Large intestine (tissue), 3 donors: Measurements from ENCODE around the gene CLDN6. TPM values are rescaled to one million over a fixed set of nuclear protein-coding genes. Genes with fewer than 3 reads are reported as not detected.
A peak's percentile ranks its signal among the peaks of the same experiment; 100 is the strongest.

Experiments
- DNase-seq, 2 donors: peaks; one replicate each; pipeline versions ENCODE4 v3.0.0 to v3.0.0-alpha.2; 2013
- H3K27ac ChIP-seq: one replicate; pipeline ENCODE4 v1.5.1; 2013; ENCODE audit warnings: low read length
- H3K27me3 ChIP-seq: 2 replicates; pipeline ENCODE4 v1.6.1; 2013; ENCODE audit warnings: low read length; ENCODE audit not compliant: control insufficient read depth, insufficient read depth
- H3K36me3 ChIP-seq: 2 replicates; pipeline ENCODE4 v1.6.1; 2013; ENCODE audit warnings: low read length; ENCODE audit not compliant: control insufficient read depth, insufficient read depth
- H3K4me1 ChIP-seq: one replicate; pipeline ENCODE4 v1.6.1; 2013; ENCODE audit warnings: low read length; ENCODE audit not compliant: control insufficient read depth, insufficient read depth
- H3K4me3 ChIP-seq: one replicate; pipeline ENCODE4 v1.5.1; 2013; ENCODE audit warnings: low read length
- H3K9me3 ChIP-seq: one replicate; pipeline ENCODE4 v1.6.1; 2013; ENCODE audit warnings: mild to moderate bottlenecking, low read depth, low read length, moderate library complexity; ENCODE audit not compliant: control insufficient read depth
- WGBS: methylation state at CpG from one replicate; pipeline ENCODE4 v1.1.5; 2013; ENCODE audit warnings: low lambda C conversion rate; ENCODE audit not compliant: insufficient coverage; 5-methylcytosine and 5-hydroxymethylcytosine counted together
- polyA plus RNA-seq: library from polyadenylated mRNA; unstranded; fragments of 120-200 nt; gene quantifications from one replicate; pipeline ENCODE4 v1.2.1, GENCODE V29; 2013

CLDN6 gene
- polyA plus RNA-seq, 1 donor: 26.0 TPM

GRCh38 chr16:2986623-2987188 is 31.3 kb downstream of the CLDN6 start:
- Histone ChIP-seq H3K27me3 (no peaks in the 10 kb centered on the region), H3K27ac (no peak overlapping the region), H3K9me3 (no peaks in the 10 kb centered on the region), H3K36me3 (no peaks in the 10 kb centered on the region), H3K4me1 (no peaks in the 10 kb centered on the region), H3K4me3 (no peak overlapping the region)
- WGBS: no CpG with 5 or more reads among the region's 17 CpGs
- DNase-seq: no peak

DNA sequence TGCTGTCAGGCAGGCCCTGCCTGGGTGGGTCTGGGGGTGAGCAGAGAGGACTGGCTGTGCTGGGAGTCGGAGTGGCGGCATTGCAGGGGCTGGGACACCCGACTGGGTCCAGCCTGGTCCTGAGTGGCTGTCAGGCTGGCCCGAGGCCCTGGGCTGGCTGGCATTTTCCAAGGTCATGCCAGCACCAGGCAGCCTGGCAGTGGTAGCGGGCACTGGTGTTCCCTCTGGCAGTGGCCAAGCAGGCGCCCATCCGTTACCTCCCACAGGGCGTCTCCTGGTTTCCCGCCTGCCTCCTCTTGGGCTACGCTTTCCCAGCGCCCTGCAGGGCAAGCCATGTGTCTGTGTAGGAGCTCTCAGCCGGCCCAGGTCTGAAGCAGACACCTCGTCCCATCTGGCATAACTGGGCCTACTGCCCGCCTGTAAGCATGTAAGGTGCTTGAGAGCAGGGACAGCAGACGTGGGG is 32.1 kb downstream of the CLDN6 start:
- WGBS: no CpG with 5 or more reads among the region's 15 CpGs
- Histone ChIP-seq H3K9me3 (no peaks in the 10 kb centered on the region), H3K4me1 (peaks cover 3% of the 10 kb centered on the region), H3K36me3 (no peaks in the 10 kb centered on the region), H3K27ac (no peak overlapping the region), H3K27me3 (no peaks in the 10 kb centered on the region), H3K4me3 (no peak overlapping the region)
- no peak for DNase-seq

GRCh38 chr16:2985462-2985861 is 32.5 kb downstream of the CLDN6 start:
- H3K27ac ChIP-seq: no peak overlapping the region
- H3K4me3 ChIP-seq: no peak overlapping the region
- no peaks in the 10 kb centered on the region for H3K27me3 ChIP-seq
- no peaks in the 10 kb centered on the region for H3K36me3 ChIP-seq
- peaks cover 5% of the 10 kb centered on the region for H3K4me1 ChIP-seq
- no peak for DNase-seq
- no peaks in the 10 kb centered on the region for H3K9me3 ChIP-seq
- no CpG with 5 or more reads among the region's 9 CpGs for WGBS

GRCh38 chr16:2983706-2984136 is 34.3 kb downstream of the CLDN6 start:
- H3K27me3 ChIP-seq: no peaks in the 10 kb centered on the region
- no peak overlapping the region for H3K27ac ChIP-seq
- no CpG with 5 or more reads among the region's 42 CpGs for WGBS
- H3K36me3 ChIP-seq: no peaks in the 10 kb centered on the region
- peaks cover 5% of the 10 kb centered on the region for H3K4me1 ChIP-seq
- DNase-seq: peak; percentile 67 to 75
- H3K9me3 ChIP-seq: no peaks in the 10 kb centered on the region
- H3K4me3 ChIP-seq: no peak overlapping the region

DNA sequence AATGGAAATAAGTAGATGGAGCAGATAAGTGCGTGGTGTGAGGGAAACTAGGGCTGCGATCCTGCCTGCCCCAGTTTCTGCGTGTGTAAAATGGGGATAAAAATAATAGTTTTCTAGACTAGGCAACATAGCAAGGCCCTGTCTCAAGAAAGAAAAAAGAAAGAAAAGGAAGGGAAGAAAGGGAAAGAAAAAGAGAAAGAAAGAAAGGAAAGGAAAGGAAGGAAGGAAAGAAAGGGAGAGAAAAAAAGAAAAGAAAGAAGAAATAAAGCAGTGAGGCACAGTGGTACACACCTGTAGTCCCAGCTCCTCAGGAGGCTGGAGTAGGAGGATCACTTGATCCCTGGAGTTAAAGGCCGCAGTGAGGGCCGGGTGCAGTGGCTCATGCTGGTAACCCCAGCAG is 35.6 kb downstream of the CLDN6 start:
- WGBS: 87% methylated on average over 3 of the region's 5 CpGs
- DNase-seq: no peak

GRCh38 chr16:2981899-2982250 is 36.1 kb downstream of the CLDN6 start:
- no CpG with 5 or more reads among the region's 4 CpGs for WGBS

More for the DNA sequence above, 35.6 kb downstream of the CLDN6 start:
- Histone ChIP-seq H3K9me3 (no peaks in the 10 kb centered on the region), H3K4me3 (no peak overlapping the region), H3K27ac (no peak overlapping the region), H3K4me1 (peaks cover 5% of the 10 kb centered on the region), H3K36me3 (no peaks in the 10 kb centered on the region), H3K27me3 (no peaks in the 10 kb centered on the region)

GRCh38 chr16:2981177-2981898 is 36.6 kb downstream of the CLDN6 start:
- H3K36me3 ChIP-seq: no peaks in the 10 kb centered on the region
- H3K4me3 ChIP-seq: peak overlapping the region; percentile 96
- no peaks in the 10 kb centered on the region for H3K9me3 ChIP-seq
- H3K27ac ChIP-seq: no peak overlapping the region
- H3K4me1 ChIP-seq: peaks cover 5% of the 10 kb centered on the region
- DNase-seq: peak in 1 of 2 donors; percentile 60
- WGBS: 0% methylated on average over 1 of the region's 33 CpGs
- H3K27me3 ChIP-seq: no peaks in the 10 kb centered on the region

More at GRCh38 chr16:2981899-2982250, 36.1 kb downstream of the CLDN6 start:
- Histone ChIP-seq H3K9me3 (no peaks in the 10 kb centered on the region), H3K27ac (no peak overlapping the region), H3K27me3 (no peaks in the 10 kb centered on the region), H3K36me3 (no peaks in the 10 kb centered on the region), H3K4me3 (no peak overlapping the region), H3K4me1 (peaks cover 5% of the 10 kb centered on the region)
- DNase-seq: no peak

GRCh38 chr16:2980227-2981176 is 37.5 kb downstream of the CLDN6 start, which contains the start of gene PKMYT1:
TSS of gene PKMYT1 (minus strand) at chr16:2980446. CDS start at chr16:2979657, 789 bp downstream.
- no CpG with 5 or more reads among the region's 91 CpGs for WGBS
- Histone ChIP-seq H3K4me1 (peaks cover 5% of the 10 kb centered on the region), H3K27ac (peak within 1 kb of the TSS; percentile 73), H3K27me3 (no peaks in the 10 kb centered on the region), H3K4me3 (peak within 1 kb of the TSS; percentile 96), H3K36me3 (no peaks in the 10 kb centered on the region), H3K9me3 (peaks cover 1% of the 10 kb centered on the region)
- DNase-seq: peak; percentile 88 to 90

DNA sequence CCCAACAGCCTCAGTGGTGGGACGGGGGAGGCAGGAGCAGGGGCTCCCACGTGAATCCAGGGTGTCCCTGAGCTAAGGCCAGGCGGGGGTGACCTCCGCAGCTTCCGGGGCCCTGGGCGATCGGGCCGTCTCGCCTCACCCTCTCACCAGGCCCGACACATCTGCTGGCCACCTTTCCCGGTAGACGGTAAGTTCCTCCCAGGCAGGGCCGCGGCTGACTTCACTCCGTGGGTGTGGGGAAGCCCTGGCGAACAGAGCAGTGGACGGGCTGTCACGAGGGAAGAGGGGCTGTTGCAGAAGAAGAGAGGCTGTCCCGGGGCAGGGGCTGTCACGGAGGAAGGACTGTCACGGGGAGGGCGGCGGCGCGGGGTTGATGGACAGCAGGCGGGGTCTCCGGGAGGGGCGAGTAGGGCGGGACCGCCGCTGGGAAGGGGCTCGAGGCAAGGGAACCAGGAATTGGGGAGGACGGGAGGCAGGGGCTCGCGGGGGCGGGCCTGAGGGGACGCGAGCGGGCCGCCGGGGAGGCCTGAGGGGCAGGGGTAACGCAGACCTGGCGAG is 38.2 kb downstream of the CLDN6 start:
- Histone ChIP-seq H3K36me3 (no peaks in the 10 kb centered on the region), H3K4me1 (peaks cover 5% of the 10 kb centered on the region), H3K4me3 (peak overlapping the region; percentile 96), H3K27me3 (no peaks in the 10 kb centered on the region), H3K9me3 (peaks cover 3% of the 10 kb centered on the region), H3K27ac (no peak overlapping the region)
- WGBS: no CpG with 5 or more reads among the region's 43 CpGs
- no peak for DNase-seq

DNA sequence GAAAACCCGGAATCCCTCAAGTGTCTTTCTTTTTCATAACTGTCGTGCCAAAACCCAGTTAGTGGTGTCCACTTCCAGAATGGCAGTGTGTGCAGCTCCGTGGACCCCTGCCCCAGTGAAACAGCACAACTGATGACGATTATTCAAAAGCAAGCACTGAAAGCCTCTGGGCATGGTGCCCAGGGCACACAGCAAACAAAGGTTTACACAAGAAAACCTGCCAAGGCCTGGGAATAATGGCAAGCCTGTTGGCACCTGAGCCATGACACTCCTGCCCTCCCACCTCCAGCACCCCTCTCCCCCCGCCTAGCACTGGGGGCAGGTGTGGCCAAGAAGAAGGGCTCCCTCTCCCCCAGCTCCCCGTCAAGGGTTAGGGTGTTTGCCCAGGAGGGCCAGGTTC is 40.5 kb downstream of the CLDN6 start:
- Histone ChIP-seq H3K36me3 (peaks cover 4% of the 10 kb centered on the region), H3K27ac (no peak overlapping the region), H3K9me3 (peaks cover 3% of the 10 kb centered on the region), H3K27me3 (no peaks in the 10 kb centered on the region), H3K4me3 (no peak overlapping the region), H3K4me1 (peaks cover 5% of the 10 kb centered on the region)
- DNase-seq: no peak
- WGBS: no CpG with 5 or more reads among the region's 6 CpGs
